AG04449 (cell line): Measurements from ENCODE around the gene CD93.

Experiments
- CTCF ChIA-PET: fragments of 350-600 bp; formaldehyde crosslinking; extraction: SDS; loops from one replicate; lab custom pipeline; 2021; ENCODE audit warnings: antibody characterized with exemption; lab: Yijun Ruan, JAX
- POLR2A ChIA-PET: fragments of 400-600, 350-600 bp; formaldehyde crosslinking; extraction: SDS; loops from one replicate; lab custom pipeline; 2020; ENCODE audit warnings: antibody characterized with exemption, inconsistent platforms; lab: Yijun Ruan, JAX
- DNase-seq: peaks from one replicate; pipeline ENCODE4 v3.0.0-alpha.2; 2010; ENCODE audit warnings: low read depth, low spot score
- H3K4me3 ChIP-seq: 2 replicates; pipeline ENCODE4 v1.5.1; 2011; ENCODE audit warnings: low read depth, mild to moderate bottlenecking, control low read depth, low read length
- CTCF ChIP-seq: IDR thresholded peaks from one replicate; pipeline ENCODE4 v1.5.1; 2011; ENCODE audit warnings: mild to moderate bottlenecking, moderate library complexity, low read length, control low read depth, inconsistent platforms; ENCODE audit not compliant: insufficient read depth; ENCODE audit errors: missing control alignments

Gene CD93

GRCh38 chr20:23039885-23040508 is 46.1 kb downstream of the CD93 start:
- no peak for DNase-seq
- TF ChIP-seq CTCF: no peak
- H3K4me3 ChIP-seq: no peak overlapping the region
- ChIA-PET CTCF (no interaction called here), POLR2A (no interaction called here)

- no peak overlapping the region for H3K4me3 ChIP-seq
- DNase-seq: no peak
- ChIA-PET CTCF (no interaction called here), POLR2A (no interaction called here)
- TF ChIP-seq CTCF: no peak
Observed at GRCh38 chr20:23039136-23039875, 46.8 kb downstream of the CD93 start.

GRCh38 chr20:23037017-23037481 is 49.1 kb downstream of the CD93 start:
- ChIA-PET POLR2A (no interaction called here), CTCF (interaction anchor here (0.9 kb wide), 1 partner anchor 198 kb away, joined by 4 read pairs; no protein-coding TSS in a partner anchor)
- no peak for TF ChIP-seq CTCF
- no peak overlapping the region for H3K4me3 ChIP-seq
- no peak for DNase-seq

GRCh38 chr20:23036371-23036770 is 49.8 kb downstream of the CD93 start:
- no peak overlapping the region for H3K4me3 ChIP-seq
- TF ChIP-seq CTCF: no peak
- DNase-seq: no peak
- ChIA-PET POLR2A (no interaction called here), CTCF (no interaction called here)

GRCh38 chr20:23035731-23036130 is 50.4 kb downstream of the CD93 start:
- no peak for DNase-seq
- TF ChIP-seq CTCF: no peak
- H3K4me3 ChIP-seq: no peak overlapping the region
- ChIA-PET CTCF (no interaction called here), POLR2A (no interaction called here)

GRCh38 chr20:23034721-23035671 is 51.1 kb downstream of the CD93 start, which contains the start of gene SSTR4:
Gene SSTR4, plus strand, starts transcription at chr20:23035312. Its CDS starts 172 bp downstream, at chr20:23035484.
- no peak for DNase-seq
- ChIA-PET CTCF (no interaction called here), POLR2A (no interaction called here)
- H3K4me3 ChIP-seq: no peak within 1 kb of the TSS
- no peak for TF ChIP-seq CTCF
